C4-2B (cell line): ENCODE measurements around the gene CBARP.
A peak's percentile ranks its signal among the peaks of the same experiment; 100 is the strongest.

Experiments
- H3K27ac ChIP-seq: fragments of 450-650 bp; 2 replicates; pipeline ENCODE4 v1.5.1; 2017
- CTCF ChIP-seq: fragments of 450-650 bp; conservative IDR thresholded peaks from 2 replicates; pipeline ENCODE4 v1.5.1; 2017; ENCODE audit warnings: mild to moderate bottlenecking
- ZFX ChIP-seq: fragments of 450-650 bp; IDR thresholded peaks from 2 replicates; pipeline ENCODE4 v1.6.1; 2017

CBARP gene

DNA sequence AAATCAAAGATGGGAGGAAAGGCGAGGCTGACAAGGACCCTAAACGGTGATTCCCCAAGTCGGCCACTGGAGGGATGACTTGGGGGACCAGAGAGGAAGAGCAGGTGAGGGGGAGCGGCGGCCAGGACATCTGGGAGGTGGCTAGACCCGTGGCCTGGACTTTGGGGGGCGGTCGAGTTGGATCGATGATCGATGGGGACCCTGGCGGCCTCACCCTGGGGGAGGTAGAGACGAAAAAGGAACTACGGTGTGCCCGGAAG, 23.7 kb upstream of the CBARP start:
- peak overlapping the region; percentile 96 for H3K27ac ChIP-seq
- no peak for TF ChIP-seq ZFX
- no peak; the same call in 1 of the 2 replicates for TF ChIP-seq CTCF

DNA sequence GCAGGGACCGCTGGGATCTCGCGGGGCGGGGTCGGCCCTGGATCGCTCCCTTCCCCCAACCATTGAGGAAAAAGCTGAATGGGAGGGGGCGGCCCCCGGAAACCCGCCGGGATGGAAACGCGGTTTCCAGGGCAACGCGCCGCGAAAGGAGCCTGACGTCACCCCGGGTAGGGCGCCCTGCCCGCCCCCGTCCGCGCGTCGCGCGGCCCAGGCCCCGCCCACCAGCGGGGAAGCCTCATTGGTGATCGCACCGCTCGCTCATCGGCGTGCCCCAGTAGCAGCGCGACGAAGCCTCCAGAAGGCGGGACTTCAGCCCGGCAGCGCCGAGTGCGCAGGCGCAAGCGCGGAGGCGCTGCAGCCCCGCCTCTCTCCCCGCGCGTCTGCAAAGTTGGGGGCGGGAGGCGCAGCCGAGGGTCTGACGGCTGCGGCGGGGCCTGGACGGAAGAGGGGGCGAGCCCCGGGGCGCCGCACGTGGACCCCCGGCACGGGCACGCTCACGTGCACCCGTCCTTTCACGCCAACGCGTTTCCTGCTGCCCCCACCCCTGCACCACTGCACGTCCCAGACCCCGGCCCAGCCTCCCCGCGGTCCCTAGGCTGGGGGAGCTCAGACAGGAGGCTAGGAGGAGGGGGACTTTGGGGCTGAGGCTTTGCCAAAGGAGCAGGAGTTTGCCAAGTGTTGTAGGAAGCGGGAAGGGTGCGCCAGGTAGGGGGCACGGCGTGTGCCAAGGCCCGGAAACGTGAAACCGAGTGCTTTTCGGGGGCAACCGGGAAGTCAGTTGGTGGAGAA, 23.1 kb upstream of the CBARP start:
- TF ChIP-seq CTCF (no peak), ZFX (no peak)
- H3K27ac ChIP-seq, result peak overlapping the region; percentile 96

- TF ChIP-seq CTCF (no peak), ZFX (no peak)
- peak overlapping the region; percentile 96 for H3K27ac ChIP-seq
Observed at GRCh38 chr19:1259876-1260748, 22.3 kb upstream of the CBARP start.

GRCh38 chr19:1259206-1259875, 21.5 kb upstream of the CBARP start:
- H3K27ac ChIP-seq, result peak overlapping the region; percentile 96
- no peak for TF ChIP-seq CTCF
- no peak for TF ChIP-seq ZFX

DNA sequence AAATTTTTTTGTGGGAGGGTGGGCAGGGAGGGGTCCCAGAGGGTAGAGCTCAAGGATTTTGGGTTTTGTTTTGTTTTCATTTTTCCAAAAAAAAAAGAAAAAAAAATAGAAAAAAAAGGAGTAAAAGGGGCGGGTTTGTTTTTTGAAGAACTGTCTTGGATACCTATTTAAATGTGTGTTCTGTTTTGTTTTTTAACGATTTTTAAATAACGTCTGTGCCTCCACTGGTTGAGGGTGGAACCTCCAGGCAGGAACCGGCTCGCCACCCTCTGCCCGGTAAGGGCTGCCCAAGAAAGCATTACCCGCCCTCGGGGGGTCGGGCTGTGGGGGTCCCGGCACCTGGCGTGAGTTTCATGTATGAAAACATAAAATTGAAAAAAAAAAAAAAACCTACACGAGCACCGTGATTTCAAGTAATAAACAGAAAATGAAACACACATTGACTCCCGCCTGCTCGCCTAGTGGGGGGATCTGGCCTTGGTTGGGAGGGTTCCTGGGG, 21.0 kb upstream of the CBARP start:
- TF ChIP-seq CTCF (no peak), ZFX (no peak)
- peak overlapping the region; percentile 96 for H3K27ac ChIP-seq

DNA sequence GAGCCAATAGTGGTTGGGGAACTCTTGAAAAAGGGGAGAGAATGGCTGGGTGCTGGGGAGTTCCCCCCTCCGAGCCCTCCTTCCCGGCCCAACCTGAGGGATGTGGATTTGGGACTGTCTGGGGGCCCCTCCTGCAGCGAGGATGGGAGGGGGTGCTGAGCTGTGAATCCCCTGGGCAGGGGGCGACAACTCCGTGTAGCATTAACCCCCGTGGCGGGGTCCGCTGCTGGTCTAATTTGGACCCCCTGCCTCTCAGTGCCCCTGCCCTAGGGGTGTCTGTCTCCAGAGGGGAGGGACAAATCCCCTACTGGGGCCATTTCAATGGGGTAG, 20.3 kb upstream of the CBARP start:
- no peak for TF ChIP-seq ZFX
- TF ChIP-seq CTCF, result no peak

More for the DNA sequence above, 20.3 kb upstream of the CBARP start:
- H3K27ac ChIP-seq, result no peak overlapping the region
